ENCODE measurements around the gene ZNF708.
"Not testable (repeated sequence)": the region's sequence is repeated elsewhere in the genome, so short reads cannot be mapped to it uniquely, and the experiment has no call there.

Gene ZNF708

DNA sequence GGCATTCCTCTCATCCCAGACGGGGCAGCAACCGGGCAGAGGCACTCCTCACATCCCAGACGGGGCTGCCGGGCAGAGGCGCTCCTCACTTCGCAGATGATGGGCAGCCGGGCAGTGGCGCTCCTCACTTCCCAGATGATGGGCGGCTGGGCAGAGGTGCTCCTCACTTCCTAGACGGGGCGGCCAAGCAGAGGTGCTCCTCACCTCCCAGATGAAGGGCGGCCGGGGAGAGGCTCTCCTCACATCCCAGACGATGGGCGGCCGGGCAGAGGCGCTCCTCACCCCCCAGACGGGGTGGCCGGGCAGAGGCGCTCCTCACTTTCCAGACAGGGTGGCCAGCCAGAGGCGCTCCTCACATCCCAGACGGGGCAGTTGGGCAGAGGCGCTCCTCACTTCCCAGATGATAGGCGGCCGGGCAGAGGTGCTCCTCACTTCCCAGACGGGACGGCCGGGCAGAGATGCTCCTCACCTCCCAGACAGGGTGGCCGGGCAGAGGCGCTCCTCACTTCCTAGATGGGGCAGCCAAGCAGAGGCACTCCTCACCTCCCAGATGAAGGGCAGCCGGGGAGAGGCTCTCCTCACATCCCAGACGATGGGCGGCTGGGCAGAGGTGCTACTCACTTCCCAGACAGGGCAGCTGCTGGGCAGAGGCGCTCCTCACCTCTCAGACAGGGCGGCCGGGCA lies 68.9 kb downstream of the ZNF708 start:
- DNase-seq (ENCODE audit: low read depth), result no peak

DNA sequence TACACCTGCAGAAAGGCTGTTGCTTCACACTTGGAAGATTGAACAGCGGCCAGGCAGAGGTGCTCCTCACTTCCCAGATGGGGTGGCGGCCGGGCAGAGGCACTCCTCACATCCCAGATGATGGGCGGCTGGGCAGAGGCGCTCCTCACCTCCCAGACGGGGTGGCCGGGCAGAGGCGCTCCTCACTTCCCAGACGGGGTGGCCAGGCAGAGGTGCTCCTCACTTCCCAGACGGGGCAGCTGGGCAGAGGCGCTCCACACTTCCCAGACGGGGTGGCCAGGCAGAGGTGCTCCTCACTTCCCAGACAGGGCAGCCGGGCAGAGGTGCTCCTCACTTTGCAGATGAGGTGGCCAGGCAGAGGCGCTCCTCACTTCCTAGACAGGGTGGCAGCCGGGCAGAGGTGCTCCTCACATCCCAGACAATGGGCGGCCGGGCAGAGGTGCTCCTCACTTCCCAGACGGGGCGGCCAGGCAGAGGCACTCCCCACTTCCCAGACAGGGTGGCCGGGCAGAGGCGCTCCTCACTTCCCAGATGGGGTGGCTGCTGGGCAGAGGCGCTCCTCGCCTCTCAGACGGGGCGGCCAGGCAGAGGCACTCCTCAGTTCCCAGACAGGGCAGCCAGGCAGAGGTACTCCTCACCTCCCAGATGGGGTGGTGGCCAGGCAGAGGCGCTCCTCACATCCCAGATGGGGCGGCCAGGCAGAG lies 69.6 kb downstream of the ZNF708 start:
- not testable (repeated sequence) for DNase-seq (ENCODE audit: low read depth)

DNA sequence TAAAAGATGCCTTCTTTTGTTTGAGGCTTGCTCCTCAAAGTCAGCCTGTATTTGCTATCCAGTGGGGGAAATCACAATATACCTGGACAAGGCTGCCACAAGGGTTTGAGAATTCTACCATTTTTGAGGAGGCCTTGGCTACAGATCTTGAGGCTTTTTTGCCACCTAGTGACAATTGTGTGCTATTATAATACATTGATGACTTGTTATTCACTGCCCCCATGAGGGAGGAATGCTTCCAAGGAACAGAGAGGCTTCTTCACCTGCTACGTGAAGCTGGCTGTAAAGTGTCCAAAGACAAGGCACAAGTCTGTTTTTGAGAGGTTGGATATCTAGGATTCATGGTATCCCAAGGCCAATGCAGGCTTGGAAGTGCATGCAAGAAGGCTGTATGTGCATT lies 72.5 kb downstream of the ZNF708 start:
- DNase-seq (ENCODE audit: low read depth), result peak; percentile 0
